Stomach smooth muscle (tissue), 2 donors: ENCODE data around the gene C19orf85.

Experiments
- H3K27ac ChIP-seq: one replicate; pipeline ENCODE4 v1.7.0; 2013; ENCODE audit warnings: mild to moderate bottlenecking, low read length, inconsistent platforms
- H3K27me3 ChIP-seq, 2 donors: one replicate each; pipeline ENCODE4 v1.7.0; 2013; ENCODE audit warnings: low read length in 2 of 2; ENCODE audit not compliant: insufficient read depth in 2 of 2, control insufficient read depth in 1 of 2
- H3K36me3 ChIP-seq, 2 donors: one replicate each; pipeline ENCODE4 v1.7.0; 2013; ENCODE audit warnings: low read length in 2 of 2; ENCODE audit not compliant: control insufficient read depth in 2 of 2, insufficient read depth in 2 of 2
- H3K4me1 ChIP-seq: one replicate; pipeline ENCODE4 v1.7.0; 2013; ENCODE audit warnings: low read length; ENCODE audit not compliant: control insufficient read depth, insufficient read depth
- H3K4me3 ChIP-seq, 2 donors: one replicate each; pipeline ENCODE4 v1.7.0; 2013; ENCODE audit warnings: low read length in 2 of 2
- H3K9ac ChIP-seq, 2 donors: one replicate each; pipeline ENCODE4 v1.7.0; 2013; ENCODE audit warnings: low read length in 2 of 2, mild to moderate bottlenecking in 1 of 2
- H3K9me3 ChIP-seq, 2 donors: one replicate each; pipeline ENCODE4 v1.7.0; 2013; ENCODE audit warnings: low read length in 2 of 2; ENCODE audit not compliant: control insufficient read depth in 2 of 2
- donor health status: healthy.
- donor health status: Pancreatic carcinoma.

The C19orf85 gene

GRCh38 chr19:55418185-55418584 lies 46.4 kb downstream of the C19orf85 start:
- Histone ChIP-seq H3K27ac (no peak overlapping the region), H3K27me3 (peaks cover 2 to 7% of the 10 kb centered on the region in 2 donors), H3K4me1 (no peaks in the 10 kb centered on the region), H3K36me3 (no peaks in the 10 kb centered on the region), H3K9me3 (no peaks in the 10 kb centered on the region), H3K4me3 (no peak overlapping the region), H3K9ac (no peak overlapping the region)
